B cell (primary cell): Measurements from ENCODE around the gene CDKN2C. TPM values are rescaled to one million over a fixed set of nuclear protein-coding genes. Genes with fewer than 3 reads are reported as not detected.

ENCODE experiments used
- ATAC-seq: fragments of 200-7000 bp; cut with Tn5 transposase; one replicate; pipeline ENCODE4 v1.10.0; 2021; ENCODE audit warnings: low read depth, mild to moderate bottlenecking, moderate number of reproducible peaks, moderate library complexity
- CTCF ChIA-PET: fragments of 350-600 bp; sonication (Branson Sonifier 250); formaldehyde crosslinking; loops from one replicate; lab custom pipeline; 2021; ENCODE audit warnings: antibody characterized with exemption, inconsistent platforms; lab: Charles Lee
- POLR2A ChIA-PET: fragments of 350-600 bp; sonication (Branson Sonifier 250); formaldehyde crosslinking; loops from one replicate; lab custom pipeline; 2021; ENCODE audit warnings: antibody characterized with exemption; lab: Charles Lee
- DNase-seq: peaks from one replicate; pipeline ENCODE4 v3.0.0; 2013
- H2AFZ ChIP-seq: 2 replicates; pipeline ENCODE4 v1.6.1; 2012; ENCODE audit warnings: mild to moderate bottlenecking, low read depth, low read length; ENCODE audit not compliant: insufficient read depth, poor library complexity, severe bottlenecking
- H3K27ac ChIP-seq, 2 donors: 1 replicate in 1 of 2; 2 replicates in 1 of 2; pipeline ENCODE4 v1.5.1; 2012 to 2013; ENCODE audit warnings: low read length in 2 of 2, mild to moderate bottlenecking in 2 of 2, moderate library complexity in 1 of 2
- H3K27me3 ChIP-seq, 4 experiments: fragments of 200-600 bp in 1 of 4; sonication (generic) in 1 of 4; replicated peaks in 1 of 4; 1 replicate in 2 of 4; 2 replicates in 2 of 4; pipeline versions ENCODE4 v1.6.1 to v1.7.0; 2013 to 2016; ENCODE audit warnings: low read length in 3 of 4, mild to moderate bottlenecking in 2 of 4, mixed read lengths in 1 of 4, moderate library complexity in 1 of 4; ENCODE audit not compliant: insufficient read depth in 4 of 4, control insufficient read depth in 3 of 4; ENCODE audit errors: control extremely low read depth in 1 of 4
- H3K36me3 ChIP-seq, 2 experiments: replicated peaks in 1 of 2; 1 replicate in 1 of 2; 2 replicates in 1 of 2; pipeline versions ENCODE4 v1.6.1 to v1.7.1; 2013; ENCODE audit warnings: low read length in 1 of 2; ENCODE audit not compliant: insufficient read depth in 2 of 2, control insufficient read depth in 1 of 2; ENCODE audit errors: control extremely low read depth in 1 of 2, extremely low read depth in 1 of 2
- H3K4me1 ChIP-seq, 2 donors: fragments of 200-600 bp in 1 of 2; sonication (generic) in 1 of 2; 1 replicate in 1 of 2; 2 replicates in 1 of 2; pipeline versions ENCODE4 v1.5.1 to v1.6.1; 2013 to 2017; ENCODE audit warnings: low read length in 2 of 2; ENCODE audit not compliant: control insufficient read depth in 2 of 2, insufficient read depth in 2 of 2
- H3K4me2 ChIP-seq: replicated peaks from 2 replicates; pipeline ENCODE3; 2012; ENCODE audit warnings: mild to moderate bottlenecking, low read depth, low read length; ENCODE audit not compliant: poor library complexity, severe bottlenecking
- H3K4me3 ChIP-seq, 5 experiments: fragments of 200-600 bp in 1 of 5; sonication (generic) in 1 of 5; 1 replicate in 3 of 5; 2 replicates in 2 of 5; pipeline versions ENCODE4 v1.5.1 to v1.7.0; 2011 to 2016; ENCODE audit warnings: low read length in 4 of 5, mild to moderate bottlenecking in 4 of 5, low read depth in 2 of 5, control low read depth in 1 of 5, moderate library complexity in 1 of 5; ENCODE audit not compliant: insufficient read depth in 1 of 5; ENCODE audit errors: control extremely low read depth in 1 of 5, extremely low read depth in 1 of 5
- H3K79me2 ChIP-seq: fragments of 200-600 bp; sonication (generic); one replicate; pipeline ENCODE4 v1.6.0; 2016; ENCODE audit warnings: low read length; ENCODE audit not compliant: control insufficient read depth, insufficient read depth
- H3K9ac ChIP-seq: fragments of 200-600 bp; sonication (generic); 2 replicates; pipeline ENCODE4 v1.6.1; 2017; ENCODE audit warnings: mild to moderate bottlenecking, low read length, moderate library complexity
- H3K9me3 ChIP-seq, 3 donors: one replicate each; pipeline versions ENCODE4 v1.6.1 to v1.7.1; 2013; ENCODE audit warnings: low read length in 2 of 3; ENCODE audit not compliant: control insufficient read depth in 2 of 3, insufficient read depth in 1 of 3; ENCODE audit errors: control extremely low read depth in 1 of 3
- H4K20me1 ChIP-seq: 2 replicates; pipeline ENCODE4 v1.6.0; 2012; ENCODE audit warnings: mild to moderate bottlenecking, low read length; ENCODE audit not compliant: insufficient read depth, control insufficient read depth, poor library complexity, severe bottlenecking
- H3K27ac Mint-ChIP-seq: one replicate; pipeline ENCODE4 v1.8.0; 2021; ENCODE audit warnings: mixed read lengths
- H3K27me3 Mint-ChIP-seq: one replicate; pipeline ENCODE4 v1.8.0; 2021; ENCODE audit warnings: mixed read lengths
- H3K4me1 Mint-ChIP-seq: one replicate; pipeline ENCODE4 v1.8.0; 2021; ENCODE audit warnings: mixed read lengths
- H3K4me3 Mint-ChIP-seq: one replicate; pipeline ENCODE4 v1.8.0; 2021; ENCODE audit warnings: mixed read lengths
- H3K9me3 Mint-ChIP-seq: one replicate; pipeline ENCODE4 v1.8.0; 2022; ENCODE audit warnings: mixed read lengths; ENCODE audit not compliant: insufficient read depth
- CTCF ChIP-seq: fragments of 200-600 bp; IDR thresholded peaks from one replicate; pipeline ENCODE4 v1.8.0; 2022; ENCODE audit warnings: antibody characterized with exemption, mild to moderate bottlenecking
- EZH2 ChIP-seq: IDR thresholded peaks from 2 replicates; pipeline ENCODE4 v1.6.1; 2012; ENCODE audit warnings: borderline replicate concordance, low read depth, mild to moderate bottlenecking, moderate library complexity, low read length; ENCODE audit not compliant: insufficient read depth, poor library complexity, severe bottlenecking
- WGBS: methylation state at CpG from one replicate; pipeline ENCODE4 v1.1.5; 2013; ENCODE audit warnings: missing lambda C conversion rate; ENCODE audit not compliant: insufficient coverage; 5-methylcytosine and 5-hydroxymethylcytosine counted together
- intact Hi-C: fragments of 100-400 bp; cut with micrococcal nuclease; formaldehyde crosslinking; loops from one replicate; pipeline ENCODE4 v1.10.0; 2022
- polyA plus RNA-seq: library from polyadenylated mRNA; depleted of rRNA; stranded (reverse); fragments of >200 nt; gene quantifications from 2 replicates; pipeline ENCODE4 v1.2.3, GENCODE V29; 2012
- total RNA-seq, 2 donors: library from RNA; stranded (reverse); fragments of 120-200 nt in 1 of 2; gene quantifications; 1 replicate in 1 of 2; 2 replicates in 1 of 2; pipeline versions ENCODE4 v1.2.3 to v1.2.4, GENCODE V29; 2013 to 2022

The CDKN2C gene
- total and polyA plus RNA-seq, 2 donors (not counting 1 experiment from before 2014, with no cell fraction given): 1.5 to 1.7 TPM

GRCh38 chr1:50967416-50968157 lies 2.5 kb upstream of the CDKN2C start:
- H2AFZ ChIP-seq: peak overlapping the region; percentile 97
- peak; percentile 19 for DNase-seq
- peak overlapping the region; percentile 32 to 96 (median 74) for H3K4me3 ChIP-seq
- H3K27ac Mint-ChIP-seq: peak overlapping the region; percentile 93
- POLR2A ChIA-PET: interaction anchor here (0.6 to 1.5 kb wide), 2 partner anchors 10 to 145 kb away, joined by 5 read pairs; no protein-coding TSS in a partner anchor
- no peak for ATAC-seq
- no peaks in the 10 kb centered on the region for H3K9me3 ChIP-seq
- no peaks in the 10 kb centered on the region for H4K20me1 ChIP-seq
- peak overlapping the region; percentile 80 for H3K9ac ChIP-seq
- peak overlapping the region; percentile 77 to 83 for H3K27ac ChIP-seq
- H3K4me1 Mint-ChIP-seq: peaks cover 24% of the 10 kb centered on the region
- H3K27me3 Mint-ChIP-seq: peaks cover 11% of the 10 kb centered on the region
- 18% methylated on average over 13 of the region's 17 CpGs for WGBS
- no peak for TF ChIP-seq CTCF
- TF ChIP-seq EZH2: no peak
- H3K4me1 ChIP-seq: peaks cover 20 to 26% of the 10 kb centered on the region in 2 donors
- H3K27me3 ChIP-seq: peaks cover 0 to 20% (median 11%) of the 10 kb centered on the region in 4 experiments
- no peaks in the 10 kb centered on the region for H3K79me2 ChIP-seq
- no peaks in the 10 kb centered on the region for H3K36me3 ChIP-seq
- peak overlapping the region; percentile 97 for H3K4me3 Mint-ChIP-seq
- intact Hi-C loops: loop anchor here (1.0 to 10.0 kb wide), 7 partner anchors 7 to 1400 kb away; partner anchors contain the start of genes CC2D1B, EPS15, FAF1 and RNF11
- CTCF ChIA-PET: interaction anchor here (1.0 to 3.9 kb wide), 5 partner anchors 7 to 221 kb away, joined by 3 to 18 read pairs (median 16); partner anchors contain the start of gene FAF1
- H3K4me2 ChIP-seq: peak overlapping the region; percentile 83
- no peaks in the 10 kb centered on the region for H3K9me3 Mint-ChIP-seq
